NCI-H1694 treated with DMSO at 0.1 percent for 48 hours (cell line): ENCODE results near the gene C2orf92.
"Not testable (repeated sequence)": the region's sequence is repeated elsewhere in the genome, so short reads cannot be mapped to it uniquely, and the experiment has no call there.

Experiments used
- DNase-seq: peaks from one replicate; lab custom pipeline; 2025; lab: John Stamatoyannopoulos, UW

The C2orf92 gene

GRCh38 chr2:97660044-97660774 is 9.3 kb upstream of the C2orf92 start:
- no peak for DNase-seq

- no peak for DNase-seq
Measured at GRCh38 chr2:97660775-97661389, 8.6 kb upstream of the C2orf92 start.

- DNase-seq: no peak
Measured at GRCh38 chr2:97661927-97662326, 7.6 kb upstream of the C2orf92 start.

- DNase-seq: no peak
Measured at GRCh38 chr2:97662386-97662894, 7.1 kb upstream of the C2orf92 start.

DNA sequence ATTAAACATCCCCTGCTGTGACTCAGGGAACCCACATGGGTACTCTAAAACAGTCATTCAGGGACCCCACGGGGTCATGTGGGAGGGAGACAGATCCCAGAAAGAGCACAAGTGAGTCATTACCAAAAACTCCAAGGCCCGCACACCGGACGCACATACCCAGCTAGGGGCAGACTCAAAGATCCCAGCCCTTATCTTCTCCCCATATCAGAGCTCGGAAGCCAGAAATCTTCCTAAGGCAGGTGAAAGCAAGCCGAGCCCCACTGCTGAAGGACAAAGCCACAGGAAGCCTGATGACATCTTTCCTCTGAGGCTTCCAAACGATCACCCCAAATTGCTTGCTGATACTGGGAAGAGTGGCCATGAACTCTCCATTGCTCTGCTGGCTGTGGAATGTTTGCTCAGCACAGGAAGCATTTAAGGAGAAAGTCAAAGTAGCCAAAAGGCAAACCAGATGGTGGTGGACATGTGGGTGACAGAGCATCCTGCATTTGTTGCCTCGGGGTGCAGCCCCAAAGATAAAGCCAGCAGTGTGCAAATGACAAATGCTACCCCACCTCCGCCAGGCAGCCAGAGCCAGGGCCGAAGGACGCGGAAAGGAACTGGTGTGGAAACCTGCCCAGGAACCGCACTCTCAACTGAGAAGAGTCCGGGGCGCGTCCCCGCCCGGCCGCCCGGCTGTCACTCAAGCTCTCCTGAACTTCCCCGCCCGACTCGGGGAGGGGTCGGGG is 6.5 kb upstream of the C2orf92 start:
- peak; percentile 33 for DNase-seq

GRCh38 chr2:97663626-97663961 is 5.9 kb upstream of the C2orf92 start:
- DNase-seq: no peak

DNA sequence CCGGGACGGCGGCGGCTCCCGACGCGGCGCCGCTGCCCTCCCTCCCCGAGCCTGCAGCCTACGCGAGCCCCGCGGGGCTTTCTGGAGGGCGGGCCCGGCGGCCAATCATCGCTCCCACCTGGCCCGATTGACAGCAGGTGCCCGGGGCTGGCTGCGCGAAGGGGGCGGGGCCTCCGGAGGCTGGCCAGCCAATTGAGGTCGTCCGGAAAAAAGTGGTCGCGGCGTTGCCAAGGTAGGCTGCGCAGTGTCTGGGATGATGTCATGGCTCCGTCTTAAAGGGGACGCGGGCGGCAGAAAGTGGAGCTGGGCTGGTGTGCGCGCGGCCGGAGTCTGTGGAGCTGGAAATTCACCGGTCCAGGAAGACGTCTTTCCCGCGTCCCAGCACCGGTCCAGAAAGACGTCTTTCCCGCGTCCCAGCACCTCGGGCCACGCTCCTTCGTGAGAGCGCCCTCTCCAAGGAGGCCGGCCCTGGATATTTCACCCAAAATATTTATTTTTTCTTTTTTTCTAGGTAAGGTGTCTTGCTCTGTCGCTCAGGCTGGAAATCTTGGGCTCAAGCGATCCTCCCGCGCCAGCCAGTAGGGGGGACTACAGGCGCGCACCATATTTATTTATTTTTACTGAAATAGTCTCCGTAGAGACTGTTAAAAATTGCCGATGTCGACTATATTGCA is 5.4 kb upstream of the C2orf92 start, which contains the start of gene ACTR1B:
ACTR1B (minus strand) TSS at position 83 of the 674 bp plus-strand sequence. CDS start 154 bp downstream, outside the sequence.
- peak; percentile 99 for DNase-seq

DNA sequence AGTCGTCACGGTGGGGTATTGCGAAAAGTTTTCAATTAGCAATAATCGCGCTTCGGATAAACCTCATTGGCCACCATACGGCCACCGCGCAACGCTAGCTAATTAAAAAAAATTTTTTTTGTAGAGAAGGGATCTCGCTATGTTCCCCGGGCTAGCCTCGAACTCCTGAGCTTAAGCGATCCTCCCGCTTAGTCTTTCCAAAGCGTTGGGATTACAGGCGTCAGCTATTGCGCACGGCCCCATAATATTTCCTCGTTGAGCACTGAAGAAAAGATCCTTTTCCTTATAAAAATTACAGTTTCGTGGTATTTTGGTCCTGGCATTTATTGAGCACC is 4.9 kb upstream of the C2orf92 start:
- DNase-seq: peak; percentile 81

- no peak for DNase-seq
Measured at GRCh38 chr2:97670471-97670870, 958 bp downstream of the C2orf92 start.

- no peak for DNase-seq
Measured at GRCh38 chr2:97671526-97671925, 2.0 kb downstream of the C2orf92 start.

DNA sequence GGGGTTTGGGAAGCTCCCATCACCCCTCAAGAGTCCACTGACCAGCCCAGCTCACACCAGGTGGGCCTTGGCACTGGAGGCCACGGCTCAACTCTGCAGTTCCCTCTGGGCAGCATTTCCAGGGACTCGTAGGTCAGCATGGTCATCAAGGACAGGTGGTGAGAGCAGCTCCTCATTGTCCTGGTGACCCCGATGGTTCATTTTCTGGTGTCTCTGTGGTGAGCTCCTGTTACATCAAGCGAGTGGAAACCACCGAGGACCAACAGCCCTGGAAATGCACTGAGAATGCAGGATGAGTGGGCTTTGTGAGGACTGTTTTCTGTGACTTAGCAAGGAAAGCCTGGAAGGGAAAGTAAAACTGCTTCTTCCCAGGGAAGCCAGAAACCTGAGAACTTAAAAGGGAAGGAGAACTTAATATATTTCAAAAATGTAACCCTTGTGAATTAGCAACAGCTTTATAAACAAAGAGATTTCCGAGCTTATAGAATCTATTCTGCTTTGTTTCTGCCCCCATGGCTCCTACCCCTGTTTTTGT is 3.2 kb downstream of the C2orf92 start:
- not testable (repeated sequence) for DNase-seq

DNA sequence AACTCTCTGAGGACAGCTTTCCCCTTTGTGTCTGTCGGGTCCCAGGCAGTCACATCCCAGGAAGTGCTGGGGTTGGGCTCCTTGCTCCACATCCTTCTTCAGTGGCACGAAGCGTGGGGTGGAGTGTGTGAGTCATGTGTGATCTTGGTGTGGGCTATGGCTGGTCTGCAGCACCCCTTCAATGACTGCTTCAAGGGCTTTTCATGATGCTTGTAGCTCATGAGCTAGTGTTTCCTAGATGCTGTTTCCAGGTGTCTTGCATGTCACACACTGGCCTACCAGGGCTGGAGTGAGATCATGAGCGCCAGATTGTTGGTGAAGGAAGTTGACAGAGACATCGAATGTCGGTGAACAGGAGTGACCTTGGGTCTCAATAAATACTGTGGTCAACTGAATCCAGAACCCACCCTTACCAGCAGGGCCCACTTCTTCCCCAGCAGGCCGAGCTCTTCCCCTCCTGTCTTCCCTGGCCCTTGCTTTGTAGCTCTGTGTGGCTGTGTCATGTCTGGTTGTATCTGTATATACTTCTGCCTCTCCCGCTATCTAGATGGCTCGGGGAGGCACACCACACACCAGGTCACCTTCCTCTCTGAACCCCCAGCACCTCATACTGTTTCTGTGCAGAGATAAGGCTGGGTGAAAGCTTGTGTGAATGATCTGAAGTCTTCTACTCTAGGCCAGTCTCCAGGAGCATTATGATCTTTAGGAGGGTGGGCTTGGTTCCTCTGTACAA is 3.8 kb downstream of the C2orf92 start:
- no peak for DNase-seq

- DNase-seq: no peak
Measured at GRCh38 chr2:97673915-97674283, 4.4 kb downstream of the C2orf92 start.

DNA sequence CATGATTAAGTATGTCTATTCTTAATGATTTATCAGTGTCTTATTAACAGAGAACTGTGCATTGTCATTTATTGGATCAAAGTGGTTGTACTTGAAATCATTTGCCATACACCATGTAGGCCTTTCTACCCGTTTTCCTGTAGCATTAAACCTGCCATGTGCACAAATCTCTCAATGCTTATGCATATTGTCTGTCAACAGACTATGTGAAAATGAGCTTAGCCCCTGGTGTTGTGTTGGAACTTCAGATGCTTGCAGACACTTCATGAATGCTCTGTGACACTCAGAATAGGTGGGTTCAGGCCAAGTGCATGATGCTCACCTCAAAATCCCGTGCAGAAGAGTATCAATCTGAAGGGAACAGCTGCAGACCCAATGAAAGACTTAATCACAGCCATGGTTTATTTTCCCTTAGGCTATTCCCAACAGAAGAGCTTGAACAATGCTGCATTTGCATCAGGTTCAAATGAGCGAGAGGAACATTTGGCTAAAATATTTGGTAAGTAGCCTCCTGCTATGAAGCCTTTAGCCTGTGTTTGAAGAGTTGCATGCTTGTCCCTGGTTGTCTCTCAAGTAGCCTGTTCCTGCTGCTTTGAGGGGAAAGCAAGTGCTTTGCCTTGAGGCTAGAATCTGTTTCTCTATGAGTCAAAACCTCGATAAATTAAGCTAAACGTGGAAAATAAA is 6.1 kb downstream of the C2orf92 start:
- no peak for DNase-seq

DNA sequence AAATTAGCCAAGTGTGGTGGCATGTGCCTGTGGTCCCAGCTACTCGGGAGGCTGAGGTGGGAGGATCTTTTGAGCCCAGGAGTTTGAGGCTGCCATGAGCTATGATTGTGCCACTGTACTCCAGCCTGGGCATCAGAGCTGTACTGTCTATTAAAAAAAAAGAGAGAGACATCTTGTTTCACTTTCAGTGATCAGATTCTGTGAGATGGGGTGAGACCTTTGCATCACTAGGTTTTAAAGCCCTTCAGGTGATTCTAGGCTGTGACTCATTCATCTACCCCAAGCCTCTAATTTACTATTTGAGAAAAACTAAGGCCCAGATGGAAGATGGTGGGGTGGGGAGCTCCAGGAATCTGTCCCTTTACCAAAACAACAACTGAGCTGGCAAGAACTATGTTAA is 7.1 kb downstream of the C2orf92 start:
- DNase-seq: no peak

- DNase-seq: no peak
Measured at GRCh38 chr2:97677480-97677879, 8.0 kb downstream of the C2orf92 start.

DNA sequence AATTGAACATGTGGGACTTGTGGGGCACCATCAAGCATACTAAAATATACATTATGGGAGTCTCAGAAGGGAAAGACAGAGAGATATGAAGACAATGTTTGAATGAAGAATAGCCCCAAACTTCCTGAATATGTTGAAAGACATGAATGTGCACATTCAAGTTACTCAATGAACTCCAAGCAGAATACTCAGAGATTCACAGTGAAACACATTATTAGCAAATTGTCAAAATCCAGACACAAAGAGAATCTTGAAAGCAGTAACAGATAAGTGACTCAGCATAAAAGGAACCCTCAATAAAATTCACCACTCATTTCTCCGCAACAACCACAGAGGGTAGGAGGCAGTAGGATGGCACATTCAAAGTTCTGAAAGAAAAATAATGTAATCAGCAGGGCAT is 8.8 kb downstream of the C2orf92 start:
- DNase-seq: no peak

DNA sequence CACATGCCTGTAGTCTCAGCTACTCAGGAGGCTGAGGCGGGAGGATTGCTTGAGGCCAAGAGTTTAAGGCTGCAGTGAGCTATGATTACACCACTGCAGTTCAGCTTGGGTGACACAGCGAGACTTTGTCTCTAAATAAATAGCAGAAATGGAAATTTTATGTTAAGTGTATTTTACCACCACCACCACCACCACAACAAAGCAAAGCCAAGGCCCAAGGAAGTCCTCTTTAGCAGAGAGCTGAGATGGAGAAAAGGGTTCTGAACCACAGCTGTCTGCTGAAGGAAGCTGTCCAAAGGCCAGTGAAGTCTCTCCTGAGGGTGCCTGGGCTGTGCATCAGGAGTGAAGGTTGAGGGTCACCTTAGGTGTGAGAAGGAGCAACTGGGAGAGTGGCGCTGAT is 17.7 kb downstream of the C2orf92 start:
- not testable (repeated sequence) for DNase-seq

DNA sequence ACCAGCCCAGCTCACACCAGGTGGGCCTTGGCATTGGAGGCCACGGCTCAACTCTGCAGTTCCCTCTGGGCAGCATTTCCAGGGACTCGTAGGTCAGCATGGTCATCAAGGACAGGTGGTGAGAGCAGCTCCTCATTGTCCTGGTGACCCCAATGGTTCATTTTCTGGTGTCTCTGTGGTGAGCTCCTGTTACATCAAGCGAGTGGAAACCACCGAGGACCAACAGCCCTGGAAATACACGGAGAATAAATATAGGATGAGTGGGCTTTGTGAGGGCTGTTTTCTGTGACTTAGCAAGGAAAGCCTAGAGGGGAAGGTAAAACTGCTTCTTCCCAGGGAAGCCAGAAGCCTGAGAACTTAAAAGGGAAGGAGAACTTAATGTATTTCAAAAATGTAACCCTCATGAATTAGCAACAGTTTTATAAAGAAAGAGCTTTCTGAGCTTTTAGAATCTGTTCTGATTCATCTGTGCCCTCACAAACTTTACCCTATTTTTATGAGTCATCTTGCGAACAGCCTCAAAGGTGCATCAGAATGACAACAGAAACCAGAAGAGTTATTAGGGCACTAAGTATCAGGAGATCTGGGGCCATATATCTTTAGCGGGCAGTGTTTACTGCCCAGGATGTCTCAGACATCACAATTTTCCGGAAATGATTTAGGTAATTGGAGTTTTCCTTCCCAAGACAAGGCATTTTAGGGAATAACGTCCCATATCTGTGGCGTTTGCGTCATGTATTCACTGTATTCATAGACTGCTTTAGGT is 18.7 kb downstream of the C2orf92 start:
- no peak for DNase-seq

GRCh38 chr2:97691166-97691565 is 21.7 kb downstream of the C2orf92 start:
- no peak for DNase-seq
